Left ventricle myocardium inferior (tissue), 1 donor: ENCODE measurements around the gene RASGRP2. TPM values are rescaled to one million over a fixed set of nuclear protein-coding genes. Genes with fewer than 3 reads are reported as not detected.

Experiments
- DNase-seq: peaks from one replicate; pipeline ENCODE4 v3.0.0-alpha.2; 2020
- H3K27ac ChIP-seq: fragments of 200-600 bp; replicated peaks from 2 replicates; pipeline ENCODE4 v1.8.0; 2021
- H3K27me3 ChIP-seq: fragments of 200-600 bp; 2 replicates; pipeline ENCODE4 v1.8.0; 2021; ENCODE audit warnings: low read depth
- H3K36me3 ChIP-seq: fragments of 200-600 bp; 2 replicates; pipeline ENCODE4 v1.8.0; 2021
- H3K4me1 ChIP-seq: fragments of 200-600 bp; 2 replicates; pipeline ENCODE4 v1.8.0; 2021
- H3K4me3 ChIP-seq: fragments of 200-600 bp; 2 replicates; pipeline ENCODE4 v1.8.0; 2021; ENCODE audit warnings: mild to moderate bottlenecking, moderate library complexity
- H3K9me3 ChIP-seq: fragments of 200-600 bp; replicated peaks from 2 replicates; pipeline ENCODE4 v1.8.0; 2021
- CTCF ChIP-seq: fragments of 200-600 bp; IDR thresholded peaks from 2 replicates; pipeline ENCODE4 v1.8.0; 2021; ENCODE audit warnings: antibody characterized with exemption, mild to moderate bottlenecking, borderline replicate concordance
- intact Hi-C: fragments of 100-400 bp; cut with micrococcal nuclease; formaldehyde crosslinking; loops from one replicate; pipeline ENCODE4 v1.11.0; 2022
- total RNA-seq: library from RNA; stranded (reverse); fragmentation: NEBNext Ultra II Directional; extraction: Animal tissue kit (Norgen Biotek cat#: 25700); gene quantifications from one replicate; pipeline ENCODE4 v1.2.1, GENCODE V29; 2021
- donor health status: DM: no; HTN: yes; CAD: no; lungs with severe emphysema.

RASGRP2 gene
- total RNA-seq, 1 donor from 2014 or later, result 21.1 TPM

- no peak for DNase-seq
- TF ChIP-seq CTCF, result no peak
- Histone ChIP-seq H3K4me1 (peaks cover 8% of the 10 kb centered on the region), H3K27ac (no peak overlapping the region), H3K27me3 (peaks cover 100% of the 10 kb centered on the region), H3K9me3 (no peaks in the 10 kb centered on the region), H3K36me3 (no peaks in the 10 kb centered on the region), H3K4me3 (no peak overlapping the region)
- intact Hi-C loops, result no loop called here
Measured at GRCh38 chr11:64712430-64713015, 31.4 kb downstream of the RASGRP2 start.

- no peak for TF ChIP-seq CTCF
- Histone ChIP-seq H3K27ac (no peak overlapping the region), H3K36me3 (no peaks in the 10 kb centered on the region), H3K9me3 (no peaks in the 10 kb centered on the region), H3K4me3 (no peak overlapping the region), H3K27me3 (peaks cover 100% of the 10 kb centered on the region), H3K4me1 (peaks cover 8% of the 10 kb centered on the region)
- no peak for DNase-seq
- intact Hi-C loops, result no loop called here
Measured at GRCh38 chr11:64711956-64712362, 32.0 kb downstream of the RASGRP2 start.

- Histone ChIP-seq H3K4me3 (no peak overlapping the region), H3K27me3 (peaks cover 100% of the 10 kb centered on the region), H3K9me3 (no peaks in the 10 kb centered on the region), H3K27ac (no peak overlapping the region), H3K36me3 (no peaks in the 10 kb centered on the region), H3K4me1 (peaks cover 8% of the 10 kb centered on the region)
- no peak for DNase-seq
- intact Hi-C loops, result no loop called here
- no peak for TF ChIP-seq CTCF
Measured at GRCh38 chr11:64711138-64711955, 32.6 kb downstream of the RASGRP2 start.

GRCh38 chr11:64710418-64711137 is 33.4 kb downstream of the RASGRP2 start:
- no peaks in the 10 kb centered on the region for H3K36me3 ChIP-seq
- no peak overlapping the region for H3K4me3 ChIP-seq
- no peak overlapping the region for H3K27ac ChIP-seq
- no peak for DNase-seq
- peaks cover 8% of the 10 kb centered on the region for H3K4me1 ChIP-seq
- H3K9me3 ChIP-seq, result no peaks in the 10 kb centered on the region
- no peak for TF ChIP-seq CTCF
- intact Hi-C loops, result no loop called here
- peaks cover 95% of the 10 kb centered on the region for H3K27me3 ChIP-seq

- H3K27me3 ChIP-seq, result peaks cover 87% of the 10 kb centered on the region
- TF ChIP-seq CTCF, result no peak
Measured at GRCh38 chr11:64705501-64705900, 38.4 kb downstream of the RASGRP2 start.

More at GRCh38 chr11:64705501-64705900, 38.4 kb downstream of the RASGRP2 start:
- H3K27ac ChIP-seq, result no peak overlapping the region
- no peak overlapping the region for H3K4me3 ChIP-seq
- no peaks in the 10 kb centered on the region for H3K4me1 ChIP-seq
- intact Hi-C loops, result no loop called here
- no peaks in the 10 kb centered on the region for H3K36me3 ChIP-seq
- no peak for DNase-seq
- no peaks in the 10 kb centered on the region for H3K9me3 ChIP-seq
